Measurements from ENCODE around the gene STATH.
"Not testable (repeated sequence)": the region's sequence is repeated elsewhere in the genome, so short reads cannot be mapped to it uniquely, and the experiment has no call there.

STATH gene, protein sequence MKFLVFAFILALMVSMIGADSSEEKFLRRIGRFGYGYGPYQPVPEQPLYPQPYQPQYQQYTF

DNA sequence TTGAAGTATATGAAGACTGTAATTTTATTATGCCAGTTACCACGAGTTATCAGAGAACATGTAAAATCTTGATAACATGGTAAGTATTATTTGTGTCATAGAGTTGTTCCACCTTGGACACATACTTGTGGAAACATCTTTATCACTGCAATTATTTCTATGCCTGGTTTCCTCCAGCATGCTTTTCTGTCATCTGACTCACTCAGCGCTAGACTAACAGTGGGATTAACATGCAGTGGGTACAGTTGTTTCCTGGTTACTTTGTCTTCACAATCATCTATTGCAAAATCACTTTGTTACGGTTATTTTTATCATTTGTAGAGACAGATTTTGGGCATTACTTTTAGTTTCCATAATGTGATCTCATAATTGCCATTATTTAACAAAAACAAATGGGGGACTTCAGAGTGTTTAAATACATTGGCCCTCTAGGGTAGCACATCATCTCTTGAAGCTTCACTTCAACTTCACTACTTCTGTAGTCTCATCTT, at the start of gene STATH:
STATH (plus strand) TSS at position 441 of the 491 bp plus-strand sequence. CDS start 2,472 bp downstream, outside the sequence.
- DNase-seq = no peak

DNA sequence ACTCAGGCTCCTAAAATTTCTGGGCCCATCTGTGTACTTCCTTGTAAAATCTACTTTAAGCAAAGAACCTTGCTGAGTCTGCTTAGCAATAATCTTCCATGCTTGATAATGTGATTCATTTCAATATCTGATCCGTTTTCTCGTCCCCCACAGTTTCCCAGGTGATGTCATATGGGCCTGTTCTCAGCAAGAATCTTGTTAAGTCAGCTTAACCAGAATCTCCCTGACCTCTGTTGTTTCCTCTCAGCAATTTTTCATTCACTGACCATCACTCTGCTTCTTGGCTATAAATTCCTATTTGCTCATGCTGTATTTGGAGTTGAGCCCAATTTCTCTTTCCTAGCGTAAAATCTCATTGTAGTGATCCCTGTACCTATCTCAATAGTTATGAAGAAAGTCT, 44.2 kb upstream of the STATH start:
- DNase-seq = no peak

DNA sequence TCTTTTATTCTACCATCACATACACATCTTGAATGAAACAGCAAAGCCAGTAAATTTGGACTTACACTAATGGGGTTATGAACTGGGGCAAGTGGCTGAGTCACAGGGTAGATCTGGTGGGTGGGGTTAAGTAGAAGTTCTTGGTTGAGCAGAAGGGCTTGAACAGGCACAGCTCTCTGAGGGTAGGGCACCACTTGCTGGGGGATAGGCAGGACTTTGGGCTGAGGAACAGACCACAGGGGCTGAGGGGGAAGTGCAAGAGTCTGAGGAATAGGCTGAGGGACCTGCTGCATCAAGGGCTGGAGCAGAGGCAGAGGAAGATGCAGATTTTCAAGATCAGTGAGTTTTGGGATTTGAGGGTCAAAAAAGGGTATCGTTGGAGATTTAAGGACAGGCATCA, 38.6 kb upstream of the STATH start:
- no peak for DNase-seq

DNA sequence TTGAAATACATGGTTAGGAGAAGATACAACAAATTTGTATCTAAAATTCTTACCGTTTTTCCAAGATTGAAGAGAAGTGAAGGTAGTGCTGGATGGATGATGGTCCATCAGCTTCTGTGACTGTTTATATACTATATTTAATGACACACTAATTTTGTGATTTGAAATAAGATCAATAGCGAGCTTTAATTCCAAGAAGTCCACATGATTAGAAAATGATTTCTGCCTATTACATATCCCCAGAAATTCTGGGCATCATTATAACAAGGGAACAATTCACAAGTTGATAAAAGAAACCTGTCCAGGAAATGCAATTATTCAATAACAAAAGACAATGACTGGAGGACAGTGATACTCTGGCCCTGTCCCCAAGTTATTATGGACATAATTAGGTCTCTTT, 30.1 kb upstream of the STATH start, which contains the start of gene CSN2:
CSN2 (minus strand) TSS at position 101 of the 400 bp plus-strand sequence. CDS start 4,733 bp downstream, outside the sequence.
- no peak for DNase-seq

DNA sequence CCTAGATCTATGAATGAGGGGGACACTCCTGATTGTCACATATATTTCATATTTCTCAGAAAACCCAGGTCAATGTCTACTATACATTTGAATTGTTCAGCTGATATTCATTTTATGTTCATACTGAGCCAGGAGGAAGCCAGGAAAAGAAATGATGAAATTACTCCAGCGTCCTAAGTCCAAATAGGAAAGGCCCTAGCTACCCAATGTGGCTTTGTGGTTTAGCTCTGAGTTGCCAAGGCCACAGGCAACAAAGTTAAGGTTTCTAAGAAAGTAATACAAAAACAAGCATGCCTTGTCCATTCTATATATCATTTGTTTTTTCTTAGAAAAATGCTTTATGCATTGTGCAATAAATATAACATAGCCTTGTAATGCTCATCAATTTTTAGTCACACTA, 25.7 kb upstream of the STATH start:
- no peak for DNase-seq

DNA sequence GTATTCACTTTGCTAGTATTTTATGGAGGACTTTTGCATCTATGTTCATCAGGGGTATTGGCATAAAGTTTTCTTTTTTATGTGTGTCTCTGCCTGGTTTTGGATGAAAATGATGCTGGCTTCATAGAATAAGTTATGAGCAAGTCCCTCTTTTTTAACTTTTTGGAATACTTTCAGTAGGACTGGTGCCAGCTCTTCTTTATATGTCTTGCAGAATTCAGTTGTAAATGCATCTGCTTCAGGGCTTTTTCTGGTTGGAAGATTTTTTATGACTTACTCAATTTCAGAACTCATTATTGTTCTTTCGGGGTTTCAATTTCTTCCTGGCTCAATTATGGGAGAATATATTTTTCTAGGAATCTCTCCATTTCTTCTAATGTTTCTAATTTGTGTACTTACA, 21.1 kb upstream of the STATH start:
- DNase-seq = no peak

DNA sequence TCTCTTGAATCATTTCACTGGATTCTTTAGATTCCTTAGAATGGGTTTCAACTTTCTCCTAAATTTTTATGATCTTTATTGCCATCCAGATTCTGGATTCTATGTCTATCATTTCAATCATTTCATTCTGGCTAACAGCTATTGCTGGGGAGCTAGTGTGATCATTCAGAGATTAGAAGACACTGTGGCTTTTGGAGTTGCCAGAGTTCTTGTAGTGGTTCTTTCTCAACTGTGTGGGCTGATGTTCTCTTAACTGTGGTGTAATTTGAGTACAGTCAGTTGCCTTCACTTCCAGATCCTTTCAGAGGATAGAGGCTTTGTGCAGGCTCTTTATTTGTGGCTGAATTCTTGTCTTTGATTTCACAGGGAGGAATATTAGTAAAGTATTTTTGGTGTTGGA, 18.2 kb upstream of the STATH start:
- no peak for DNase-seq

DNA sequence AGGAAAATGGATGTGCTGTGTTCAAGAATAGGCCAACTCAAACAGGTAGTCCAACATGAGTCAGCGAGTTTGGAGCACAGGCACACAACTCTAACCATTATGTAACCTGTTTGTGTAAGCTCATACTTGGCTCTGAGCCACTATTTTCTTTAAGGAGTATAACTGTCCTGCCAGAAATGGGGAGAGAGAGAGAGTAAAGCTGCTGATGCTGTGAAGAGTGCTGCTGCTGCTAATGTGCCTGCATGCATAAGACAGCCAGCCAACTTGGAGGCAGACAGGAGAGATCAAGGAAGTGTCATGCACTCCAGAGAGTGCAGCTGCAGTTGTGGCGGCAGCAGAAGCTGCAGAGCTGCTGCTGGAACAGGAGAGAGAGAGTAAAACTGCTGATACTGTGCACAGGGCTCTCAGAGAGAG, 11.7 kb upstream of the STATH start:
- DNase-seq = no peak

DNA sequence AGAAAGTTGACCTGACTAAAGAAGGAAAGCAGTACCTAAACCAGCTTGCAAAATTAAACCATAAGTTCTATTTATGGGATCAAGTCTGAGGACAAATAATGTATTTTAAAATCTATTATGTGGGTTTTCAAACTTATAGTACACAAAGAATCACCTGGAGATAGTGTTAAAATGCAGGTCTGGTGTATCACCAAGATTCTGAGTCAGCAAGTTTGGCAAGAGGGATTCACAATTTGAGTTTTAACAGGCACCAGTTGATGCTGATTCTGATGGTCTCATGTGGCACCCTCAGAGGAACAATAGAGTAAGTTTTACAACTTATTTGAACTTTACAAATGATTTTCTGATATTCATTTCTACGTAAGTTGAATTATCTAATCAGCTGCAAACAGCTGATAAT, 9.1 kb upstream of the STATH start:
- no peak for DNase-seq

DNA sequence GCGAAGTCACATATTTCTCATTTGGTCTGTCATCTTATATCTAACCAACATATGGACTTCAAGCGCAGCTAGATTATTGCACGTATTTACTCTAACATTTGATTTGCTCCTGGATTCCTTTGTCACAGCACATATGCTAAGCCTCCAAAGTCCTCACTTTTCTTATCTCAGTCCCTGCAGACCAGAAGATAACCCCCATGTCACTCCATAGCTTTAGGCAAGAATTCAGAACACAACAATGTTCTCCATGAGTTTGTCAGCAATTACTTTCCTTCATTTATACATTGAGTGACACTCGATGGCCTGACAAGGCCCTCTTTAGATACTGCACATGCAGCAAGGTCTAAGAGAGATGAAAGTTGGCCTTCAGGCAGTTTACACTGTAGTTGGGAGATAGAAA, 4.8 kb upstream of the STATH start:
- DNase-seq = no peak

DNA sequence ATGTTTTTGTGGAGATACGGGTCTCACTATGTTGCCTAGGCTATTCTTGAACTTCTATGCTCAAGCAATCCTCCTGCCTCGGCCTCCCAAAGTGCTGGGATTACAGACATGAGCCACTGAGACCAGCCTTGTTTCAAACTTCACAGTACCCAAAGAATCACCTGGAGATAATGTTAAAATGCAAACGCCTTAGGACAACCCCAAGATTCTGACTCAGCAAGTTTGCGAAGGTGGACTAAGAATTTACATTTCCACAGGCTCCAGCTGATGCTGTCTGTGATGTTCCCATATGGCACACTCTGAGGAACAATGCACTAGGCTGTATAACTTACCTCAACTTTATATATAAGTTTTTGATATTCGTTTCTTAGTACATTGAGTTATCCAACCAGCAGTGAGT, 984 bp upstream of the STATH start:
- no peak for DNase-seq

DNA sequence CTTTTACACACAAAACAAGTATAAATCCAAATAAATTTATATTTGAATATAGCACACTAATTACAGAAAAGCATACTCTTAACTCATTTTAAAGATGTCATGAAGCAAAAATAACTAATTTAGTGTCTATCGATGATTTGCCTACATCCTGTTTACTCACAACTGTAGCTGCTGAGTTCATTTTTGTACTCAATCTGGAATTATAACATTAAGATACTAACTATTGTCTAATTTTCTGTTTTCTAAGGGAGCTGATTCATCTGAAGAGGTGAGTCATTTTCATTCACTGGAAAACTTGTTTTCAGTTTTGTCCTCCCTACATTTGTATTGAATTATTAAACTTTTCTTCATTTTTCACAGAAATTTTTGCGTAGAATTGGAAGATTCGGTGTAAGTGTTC, 3.7 kb downstream of the STATH start:
- no peak for DNase-seq

DNA sequence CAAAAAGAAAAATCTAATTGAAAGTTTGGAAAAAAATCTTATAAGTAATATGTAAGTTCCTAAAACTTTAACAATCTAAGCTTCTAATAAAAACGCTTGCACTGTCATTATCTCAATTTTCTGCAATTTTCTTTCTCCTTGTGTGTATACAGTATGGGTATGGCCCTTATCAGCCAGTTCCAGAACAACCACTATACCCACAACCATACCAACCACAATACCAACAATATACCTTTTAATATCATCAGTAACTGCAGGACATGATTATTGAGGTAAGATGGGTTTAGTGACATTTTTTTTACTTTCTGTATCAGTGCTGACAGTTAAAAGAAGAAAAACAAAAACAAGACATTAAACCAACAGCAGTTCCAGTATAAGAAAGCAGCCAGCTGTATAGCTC, 4.9 kb downstream of the STATH start:
- no peak for DNase-seq

DNA sequence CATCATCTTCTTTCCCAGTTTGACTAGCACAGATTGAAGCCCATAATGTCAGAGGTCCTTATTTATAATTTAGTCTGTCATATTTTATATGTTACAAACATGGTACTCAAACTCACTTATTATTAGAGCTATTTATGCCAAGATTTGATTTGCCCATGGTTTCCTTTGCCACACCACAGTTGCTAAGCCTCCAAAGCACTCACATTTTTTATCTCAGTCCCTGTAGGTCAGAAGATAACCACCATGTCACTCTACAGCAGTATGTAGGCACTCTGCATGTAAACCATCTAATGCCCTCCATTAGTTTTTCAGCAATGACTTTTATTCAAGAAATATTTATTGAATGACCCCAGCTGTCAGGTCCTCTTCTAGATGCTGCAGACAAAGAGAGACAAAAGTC, 6.7 kb downstream of the STATH start:
- DNase-seq = no peak

DNA sequence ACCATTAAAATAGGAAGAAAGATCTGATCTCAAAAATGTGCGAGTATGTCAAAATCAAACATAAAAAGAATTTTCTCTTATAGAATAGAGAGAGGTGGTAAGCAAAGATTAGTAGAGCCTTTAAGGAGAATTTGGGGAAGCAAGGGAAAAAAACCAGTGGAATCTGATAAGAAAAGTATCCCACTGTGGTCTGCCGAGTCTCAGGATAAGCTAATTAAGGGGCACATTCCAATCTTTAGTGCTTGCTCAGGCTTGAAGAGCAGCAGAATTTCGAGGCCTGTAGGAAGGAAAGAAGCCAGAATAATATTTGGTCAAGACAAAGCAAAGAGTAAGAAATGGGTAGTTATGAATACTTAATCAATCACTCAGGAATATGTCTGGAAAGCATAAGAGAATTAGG, 13.0 kb downstream of the STATH start:
- DNase-seq = no peak

DNA sequence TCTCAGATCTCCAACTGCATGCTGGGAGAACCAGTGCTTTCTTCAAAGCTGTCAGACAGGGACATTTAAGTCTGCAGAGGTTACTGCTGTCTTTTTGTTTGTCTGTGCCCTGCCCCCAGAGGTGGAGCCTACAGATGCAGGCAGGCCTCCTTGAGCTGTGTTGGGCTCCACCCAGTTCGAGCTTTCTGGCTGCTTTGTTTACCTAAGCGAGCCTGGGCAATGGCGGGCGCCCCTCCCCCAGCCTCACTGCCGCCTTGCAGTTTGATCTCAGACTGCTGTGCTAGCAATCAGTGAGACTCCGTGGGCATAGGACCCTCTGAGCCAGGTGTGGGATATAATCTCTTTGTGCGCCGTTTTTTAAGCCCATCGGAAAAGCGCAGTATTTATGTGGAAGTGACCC, 23.2 kb downstream of the STATH start:
- not testable (repeated sequence) for DNase-seq

DNA sequence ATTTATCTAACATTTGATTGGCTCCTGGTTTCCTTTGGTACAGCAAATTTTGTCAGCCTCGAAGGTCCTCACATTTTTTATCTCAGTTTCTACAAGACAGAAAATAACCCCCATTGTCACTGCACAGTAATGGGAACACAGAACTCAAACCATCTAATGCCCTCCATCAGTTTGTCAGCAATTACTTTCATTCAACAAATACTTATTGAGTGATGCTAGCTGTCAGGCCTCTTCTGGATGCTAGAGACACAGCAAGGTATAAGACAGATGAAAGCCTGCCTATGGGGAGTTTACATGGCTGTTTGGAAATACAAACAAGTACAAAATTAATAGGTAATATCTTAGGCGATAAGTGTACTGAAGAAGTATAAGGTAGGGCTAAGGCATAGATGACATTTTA, 27.5 kb downstream of the STATH start:
- no peak for DNase-seq

DNA sequence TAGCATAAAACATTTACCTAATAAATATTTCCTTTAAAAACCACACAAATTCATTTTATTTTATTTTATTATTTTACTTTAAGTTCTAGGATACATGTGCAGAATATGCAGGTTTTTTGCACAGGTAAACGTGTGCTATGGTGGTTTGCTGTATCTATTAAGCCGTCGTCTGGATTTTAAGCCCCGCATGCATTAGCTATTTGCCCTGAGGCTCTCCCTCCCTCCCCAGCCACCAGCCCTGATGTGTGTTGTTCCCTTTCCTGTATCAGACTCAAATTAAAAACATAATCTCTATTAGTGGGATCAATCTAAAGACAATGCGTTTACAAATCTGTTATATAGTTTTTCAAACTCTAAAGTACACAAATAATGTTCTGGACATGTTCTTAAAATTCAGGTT, 31.2 kb downstream of the STATH start:
- DNase-seq = no peak

DNA sequence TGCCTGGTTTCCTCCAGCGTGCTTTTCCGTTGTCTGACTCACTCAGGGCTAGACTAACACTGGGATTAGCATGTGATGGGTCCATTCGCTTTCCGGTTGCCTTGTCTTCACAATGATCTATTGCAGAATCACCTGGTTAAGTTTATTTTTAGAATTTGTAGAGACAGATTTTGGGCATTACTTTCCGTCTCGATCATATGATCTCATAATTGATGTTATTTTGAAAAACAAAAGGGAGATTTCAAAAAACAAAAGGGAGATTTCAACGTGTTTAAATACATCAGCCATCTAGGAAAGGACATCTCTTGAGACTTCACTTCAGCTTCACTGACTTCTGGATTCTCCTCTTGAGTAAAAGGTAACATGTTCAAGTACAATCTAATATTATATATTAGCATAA, 32.4 kb downstream of the STATH start, which contains the start of gene HTN3:
HTN3 (plus strand) TSS at position 301 of the 400 bp plus-strand sequence. CDS start 2,282 bp downstream, outside the sequence.
- not testable (repeated sequence) for DNase-seq

DNA sequence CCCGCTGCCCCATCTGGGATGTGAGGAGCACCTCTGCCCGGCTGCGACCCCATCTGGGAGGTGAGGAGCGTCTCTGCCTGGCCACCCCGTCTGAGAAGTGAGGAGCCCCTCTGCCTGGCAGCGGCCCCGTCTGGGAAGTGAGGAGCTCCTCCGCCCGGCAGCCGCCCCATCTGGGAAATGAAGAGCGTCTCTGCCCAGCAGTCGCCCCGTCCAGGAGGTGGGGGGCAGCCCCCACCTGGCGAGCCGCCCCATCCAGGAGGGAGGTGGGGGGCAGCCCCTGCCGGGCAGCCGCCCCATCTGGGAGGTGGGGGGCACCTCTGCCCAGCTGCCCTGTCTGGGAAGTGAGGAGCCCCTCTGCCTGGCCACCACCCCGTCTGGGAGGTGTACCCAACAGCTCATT, 41.8 kb downstream of the STATH start:
- DNase-seq = not testable (repeated sequence)

DNA sequence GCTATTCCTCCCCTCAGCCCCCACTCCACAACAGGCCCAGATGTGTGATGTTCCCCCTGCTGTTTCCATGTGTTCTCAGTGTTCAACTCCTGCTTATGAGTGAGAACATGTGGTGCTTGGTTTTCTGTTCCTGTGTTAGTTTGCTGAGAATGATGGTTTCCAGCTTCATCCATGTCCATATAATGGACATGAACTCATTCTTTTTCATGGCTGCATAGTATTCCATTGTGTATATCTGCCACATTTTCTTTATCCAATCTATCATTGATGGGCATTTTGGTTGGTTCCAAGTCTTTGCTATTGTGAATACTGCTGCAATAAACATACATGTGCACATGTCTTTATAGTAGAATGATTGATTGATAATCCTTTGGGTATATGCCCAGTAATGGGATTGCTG, 44.2 kb downstream of the STATH start:
- DNase-seq = not testable (repeated sequence)

DNA sequence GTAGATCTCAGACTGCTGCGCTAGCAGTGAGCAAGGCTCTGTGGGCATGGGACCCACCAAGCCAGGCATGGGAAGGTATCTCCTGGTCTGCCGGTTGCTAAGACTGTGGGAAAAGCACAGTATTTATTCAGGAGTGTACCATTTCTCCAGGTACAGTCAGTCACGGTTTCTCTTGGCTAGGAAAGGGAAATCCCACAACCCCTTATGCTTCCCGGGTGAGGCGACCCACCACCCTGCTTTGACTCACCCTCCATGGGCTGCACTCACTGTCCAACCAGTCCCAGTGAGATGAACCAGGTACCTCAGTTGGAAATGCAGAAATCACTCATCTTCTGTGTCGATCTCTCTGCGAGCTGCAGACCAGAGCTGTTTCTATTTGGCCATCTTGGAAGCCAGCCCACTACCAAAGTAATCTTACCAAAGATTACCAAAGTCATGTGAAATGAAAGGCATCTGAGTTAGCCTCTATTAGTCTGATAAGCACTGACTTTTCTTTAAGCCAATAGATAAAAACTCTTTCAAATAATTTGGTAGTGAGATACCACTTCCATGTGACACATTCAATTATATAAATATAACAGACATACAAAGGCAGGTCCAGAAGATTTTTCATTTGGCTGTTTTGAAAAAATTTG, 46.0 kb downstream of the STATH start:
- no peak for DNase-seq

DNA sequence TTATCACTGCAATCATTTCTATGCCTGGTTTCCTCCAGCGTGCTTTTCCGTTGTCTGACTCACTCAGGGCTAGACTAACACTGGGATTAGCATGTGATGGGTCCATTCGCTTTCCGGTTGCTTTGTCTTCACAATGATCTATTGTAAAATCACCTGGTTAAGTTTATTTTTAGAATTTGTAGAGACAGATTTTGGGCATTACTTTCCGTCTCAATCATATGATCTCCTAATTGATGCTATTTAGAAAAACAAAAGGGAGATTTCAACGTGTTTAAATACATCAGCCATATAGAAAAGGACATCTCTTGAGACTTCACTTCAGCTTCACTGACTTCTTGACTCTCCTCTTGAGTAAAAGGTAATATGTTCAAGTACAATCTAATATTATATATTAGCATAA, 54.4 kb downstream of the STATH start, which contains the start of gene HTN1:
HTN1 (plus strand) TSS at position 301 of the 400 bp plus-strand sequence. CDS start 2,639 bp downstream, outside the sequence.
- DNase-seq = not testable (repeated sequence)
